SH-SY5Y (cell line): ENCODE results near the gene HOXC11.

Source experiments
- GATA2 ChIP-seq: IDR thresholded peaks from 2 replicates; pipeline ENCODE4 v1.6.1; 2011; ENCODE audit warnings: mild to moderate bottlenecking, low read depth, low read length
- GATA3 ChIP-seq: IDR thresholded peaks from 2 replicates; pipeline ENCODE4 v1.6.1; 2011; ENCODE audit warnings: low read depth, mild to moderate bottlenecking, low read length, moderate library complexity

- TF ChIP-seq GATA2 (no peak), GATA3 (no peak)
Measured at GRCh38 chr12:53996240-53997203, 23.6 kb downstream of the HOXC11 start.
